ACHN (cell line): ENCODE data around the gene KLC3.

Source experiments
- DNase-seq: peaks from one replicate; pipeline ENCODE4 v3.0.0-alpha.2; 2015
- in situ Hi-C: cut with HindIII; loops from 2 replicates; pipeline ENCODE4 v1.10.0; 2017; ENCODE audit warnings: low sequenced_read_pairs, low pct_ligation_motif_present, low pct_unique_long_range_greater_than_20kb

KLC3 gene

GRCh38 chr19:45344621-45345505, 4.3 kb downstream of the KLC3 start:
- in situ Hi-C loops = no loop called here
- no peak for DNase-seq

GRCh38 chr19:45345506-45345860, 4.9 kb downstream of the KLC3 start:
- in situ Hi-C loops = no loop called here
- DNase-seq = no peak

GRCh38 chr19:45346449-45346848, 5.9 kb downstream of the KLC3 start:
- DNase-seq = no peak
- in situ Hi-C loops = no loop called here

- DNase-seq = no peak
- in situ Hi-C loops = no loop called here
Measured at GRCh38 chr19:45347570-45348366, 7.2 kb downstream of the KLC3 start.

- DNase-seq = no peak
- in situ Hi-C loops = no loop called here
Measured at GRCh38 chr19:45348367-45349125, 8.0 kb downstream of the KLC3 start.

GRCh38 chr19:45349126-45349415, 8.5 kb downstream of the KLC3 start:
- DNase-seq = no peak
- in situ Hi-C loops = no loop called here

GRCh38 chr19:45349430-45349941, 8.9 kb downstream of the KLC3 start:
- no peak for DNase-seq
- in situ Hi-C loops = no loop called here

- DNase-seq = no peak
- in situ Hi-C loops = no loop called here
Measured at GRCh38 chr19:45350477-45351058, 10.0 kb downstream of the KLC3 start.

- no peak for DNase-seq
- in situ Hi-C loops = no loop called here
Measured at GRCh38 chr19:45351401-45351952, 10.9 kb downstream of the KLC3 start.

- no peak for DNase-seq
- in situ Hi-C loops = no loop called here
Measured at GRCh38 chr19:45352062-45352461, 11.5 kb downstream of the KLC3 start.

- DNase-seq = no peak
- in situ Hi-C loops = no loop called here
Measured at GRCh38 chr19:45352471-45352870, 11.9 kb downstream of the KLC3 start.

GRCh38 chr19:45352914-45353796, 12.6 kb downstream of the KLC3 start:
- in situ Hi-C loops = no loop called here
- no peak for DNase-seq

GRCh38 chr19:45354241-45354842, 13.8 kb downstream of the KLC3 start:
- no peak for DNase-seq
- in situ Hi-C loops = no loop called here

- DNase-seq = no peak
- in situ Hi-C loops = no loop called here
Measured at GRCh38 chr19:45355402-45355801, 14.9 kb downstream of the KLC3 start.

GRCh38 chr19:45355910-45356309, 15.4 kb downstream of the KLC3 start:
- no peak for DNase-seq
- in situ Hi-C loops = no loop called here

- DNase-seq = no peak
- in situ Hi-C loops = no loop called here
Measured at GRCh38 chr19:45356760-45357444, 16.4 kb downstream of the KLC3 start.

GRCh38 chr19:45357445-45357783, 16.9 kb downstream of the KLC3 start:
- DNase-seq = no peak
- in situ Hi-C loops = no loop called here
